ENCODE measurements around the gene HABP2. TPM values are rescaled to one million over a fixed set of nuclear protein-coding genes. Genes with fewer than 3 reads are reported as not detected.

The HABP2 gene
- polyA plus RNA-seq, 3 donors, result 0.09 to 5.2 TPM; not detected in 1

DNA sequence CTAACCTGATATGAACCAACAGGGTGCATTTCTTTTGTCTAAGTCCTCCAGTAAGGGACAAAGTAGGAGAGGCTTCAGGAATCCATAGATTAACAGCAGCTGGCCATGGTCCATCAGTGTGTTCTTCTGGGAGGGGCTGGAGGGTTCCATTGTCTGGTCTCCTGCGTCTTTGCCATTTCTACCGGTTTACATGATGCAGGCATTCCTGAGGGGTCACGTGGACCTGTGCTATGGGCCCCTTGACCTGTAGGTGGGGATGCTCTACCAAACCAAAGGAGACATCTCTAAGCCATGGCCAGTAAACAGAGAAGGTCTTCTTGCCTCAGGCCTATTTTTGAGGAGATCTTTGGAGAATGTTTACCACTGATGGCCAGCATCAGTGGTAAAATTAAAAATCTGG lies 28.7 kb upstream of the HABP2 start:
- no peak overlapping the region for H3K27ac ChIP-seq (ENCODE audit: low read depth, low read length)
- 51 to 75% (median 74%) methylated on average over 3 of the region's 3 CpGs for WGBS, 3 donors

DNA sequence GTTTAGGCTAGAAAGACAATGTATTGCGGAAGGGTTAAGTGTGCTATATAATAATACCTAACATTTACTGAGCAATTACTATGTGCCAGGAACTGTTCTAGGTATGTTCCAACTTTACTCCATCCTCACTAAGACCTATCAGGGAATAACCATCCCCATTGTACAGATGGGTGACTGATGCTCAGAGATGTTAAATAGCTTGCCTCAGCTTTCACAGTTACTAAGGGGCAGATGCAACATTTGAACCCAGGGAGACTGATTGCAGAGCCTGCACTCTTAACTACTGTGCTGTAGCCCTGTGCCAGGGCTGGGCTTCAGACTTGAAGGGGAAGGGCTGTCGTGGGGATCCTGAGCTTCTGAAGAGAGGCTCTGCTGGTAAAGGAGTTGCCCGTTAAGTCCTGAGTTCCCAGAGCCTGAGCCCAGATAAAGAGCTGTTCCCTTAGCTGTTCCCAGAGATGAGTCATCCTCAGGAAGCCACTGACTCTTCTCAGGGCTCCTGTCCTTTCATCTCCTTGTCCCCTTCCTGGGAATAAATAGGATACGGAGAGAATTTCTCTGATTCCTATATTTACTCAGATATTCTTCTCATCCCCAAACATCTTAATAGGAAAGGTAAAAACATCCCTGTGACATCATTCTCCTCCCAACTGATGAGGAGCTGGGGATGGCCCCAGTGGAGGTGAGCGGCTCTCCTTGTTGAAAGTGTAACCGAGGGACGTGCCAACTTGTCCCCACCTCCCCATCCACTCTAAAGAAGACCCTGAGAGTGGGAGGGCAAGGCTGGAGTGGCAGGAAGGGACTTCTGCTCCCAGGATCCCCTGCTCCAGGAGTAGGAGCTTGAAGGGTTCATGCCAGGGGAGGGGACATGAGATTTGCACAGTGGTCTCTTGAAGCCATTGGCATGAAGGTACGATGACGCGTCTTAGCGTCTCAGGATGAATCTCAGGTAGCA lies 28.0 kb upstream of the HABP2 start:
- no peak overlapping the region for H3K27ac ChIP-seq (ENCODE audit: low read depth, low read length)
- 83 to 92% (median 85%) methylated on average over 11 of the region's 11 CpGs for WGBS, 3 donors

DNA sequence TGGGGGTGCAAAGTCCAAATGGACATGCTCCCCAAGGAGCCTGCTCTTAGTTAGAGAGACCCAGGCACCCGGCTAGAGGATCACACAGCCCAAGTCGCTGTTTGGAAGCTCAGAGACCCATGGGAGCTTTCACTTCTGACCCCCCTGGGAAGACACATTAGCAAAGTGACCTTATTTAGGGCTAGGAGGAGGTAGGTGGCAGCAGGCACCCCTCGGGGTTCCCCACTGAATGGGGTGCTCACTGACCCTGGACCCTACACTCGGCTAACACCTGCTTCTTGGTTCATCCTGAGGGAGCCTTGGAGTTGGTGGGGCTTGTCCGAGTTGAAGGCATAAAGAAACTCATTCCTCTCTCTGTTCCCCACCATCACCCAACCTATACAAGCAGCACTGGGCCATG lies 27.1 kb upstream of the HABP2 start:
- 90% methylated on average over 5 of the region's 5 CpGs for WGBS, 3 donors
- no peak overlapping the region for H3K27ac ChIP-seq (ENCODE audit: low read depth, low read length)

DNA sequence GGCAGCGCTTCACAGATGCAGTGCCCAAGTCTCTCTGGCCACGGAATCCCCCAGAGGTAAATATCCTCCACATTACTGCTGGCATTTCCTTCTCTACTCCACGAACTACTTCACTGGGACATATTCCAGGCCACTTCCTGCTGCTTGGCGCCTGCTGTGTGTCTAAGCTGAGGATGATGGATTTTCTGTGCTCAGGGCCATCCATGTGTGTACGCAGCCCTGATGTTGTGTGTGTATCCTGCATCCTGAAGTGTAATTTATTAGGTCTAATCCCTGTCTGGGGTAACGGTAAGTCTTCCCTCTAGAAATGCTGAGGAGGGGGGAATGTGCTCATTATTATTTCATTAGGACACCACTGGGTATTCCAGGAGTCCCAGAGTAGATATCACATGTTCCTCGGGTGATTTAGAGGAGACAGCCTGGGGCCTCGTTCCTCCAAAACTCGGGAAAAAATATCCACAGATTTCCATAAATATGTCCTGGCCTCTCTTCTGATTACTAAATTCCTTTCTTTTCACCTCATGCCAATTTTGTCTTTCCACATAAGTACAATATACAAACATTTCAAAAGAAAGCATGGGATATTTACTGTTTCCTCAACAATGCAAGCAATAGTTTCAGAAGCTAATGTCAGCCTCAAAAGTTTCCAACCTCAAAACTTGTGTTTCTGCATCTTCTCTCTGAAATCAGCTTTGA lies 25.5 kb upstream of the HABP2 start:
- WGBS, 3 donors, result 37 to 65% (median 44%) methylated on average over 9 of the region's 9 CpGs

DNA sequence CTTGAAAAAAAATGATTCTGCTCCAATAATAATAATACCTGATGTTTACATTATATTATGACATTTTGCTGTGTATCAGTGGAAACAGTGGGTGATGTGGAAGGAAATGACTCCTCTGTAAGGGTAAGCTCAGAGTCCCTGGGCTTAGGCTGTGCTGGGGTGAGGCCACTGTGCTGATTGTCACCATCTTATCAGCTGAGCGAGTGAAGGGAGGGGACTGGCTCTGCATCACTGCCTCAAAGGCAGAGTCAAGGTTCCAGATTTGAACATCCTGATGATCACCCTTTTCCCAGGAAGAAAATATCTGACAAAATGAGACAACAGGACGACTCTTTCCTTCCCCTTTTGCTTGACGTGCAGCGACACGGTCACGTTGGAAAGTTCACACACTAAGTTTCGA lies 24.0 kb upstream of the HABP2 start:
- WGBS, 3 donors, result 70 to 90% (median 84%) methylated on average over 7 of the region's 7 CpGs
- H3K27ac ChIP-seq (ENCODE audit: low read depth, low read length), result no peak overlapping the region

More for the DNA sequence above, 25.5 kb upstream of the HABP2 start:
- no peak overlapping the region for H3K27ac ChIP-seq (ENCODE audit: low read depth, low read length)

DNA sequence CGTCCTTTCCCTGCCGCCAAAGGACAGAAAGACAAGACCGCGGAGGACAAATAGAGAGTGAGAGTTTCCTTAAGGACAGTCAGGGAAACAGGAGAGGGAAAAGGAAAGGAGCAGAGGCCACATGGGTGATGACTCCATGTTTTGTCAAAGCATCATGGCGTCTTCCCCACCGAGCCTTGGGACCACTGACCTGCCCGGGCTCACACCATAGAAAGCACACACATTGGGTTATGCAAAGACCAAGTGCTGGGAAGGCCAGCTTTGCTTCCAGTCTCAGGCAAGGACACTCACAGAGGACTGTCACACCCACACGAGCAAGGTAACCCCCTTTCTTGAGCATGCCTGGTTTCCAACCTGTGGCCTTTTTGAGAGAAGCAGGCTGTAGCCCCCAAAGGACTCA lies 23.3 kb upstream of the HABP2 start:
- 91 to 93% (median 92%) methylated on average over 8 of the region's 8 CpGs for WGBS, 3 donors
- no peak overlapping the region for H3K27ac ChIP-seq (ENCODE audit: low read depth, low read length)

DNA sequence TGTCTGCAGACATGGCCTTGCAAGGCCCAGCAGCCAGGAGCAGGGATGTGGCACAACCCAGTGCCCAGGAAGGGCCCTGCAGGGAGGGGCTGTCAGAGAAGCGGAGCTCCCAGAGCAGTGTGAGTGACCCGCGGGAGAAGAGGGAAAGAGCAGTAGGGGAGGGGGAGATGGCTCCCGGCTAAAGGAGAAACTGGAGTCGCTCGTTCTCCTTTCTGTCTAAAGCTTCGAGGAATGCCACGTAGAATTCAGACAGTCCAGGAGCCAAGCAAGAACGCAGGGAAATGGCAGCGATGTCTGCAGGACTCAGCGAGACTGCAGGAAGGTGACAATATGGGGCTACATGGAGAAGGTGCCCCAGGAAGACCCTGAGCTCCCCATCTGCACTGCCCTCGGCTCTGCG lies 22.4 kb upstream of the HABP2 start:
- 84 to 91% (median 84%) methylated on average over 13 of the region's 13 CpGs for WGBS, 3 donors
- H3K27ac ChIP-seq (ENCODE audit: low read depth, low read length), result no peak overlapping the region

DNA sequence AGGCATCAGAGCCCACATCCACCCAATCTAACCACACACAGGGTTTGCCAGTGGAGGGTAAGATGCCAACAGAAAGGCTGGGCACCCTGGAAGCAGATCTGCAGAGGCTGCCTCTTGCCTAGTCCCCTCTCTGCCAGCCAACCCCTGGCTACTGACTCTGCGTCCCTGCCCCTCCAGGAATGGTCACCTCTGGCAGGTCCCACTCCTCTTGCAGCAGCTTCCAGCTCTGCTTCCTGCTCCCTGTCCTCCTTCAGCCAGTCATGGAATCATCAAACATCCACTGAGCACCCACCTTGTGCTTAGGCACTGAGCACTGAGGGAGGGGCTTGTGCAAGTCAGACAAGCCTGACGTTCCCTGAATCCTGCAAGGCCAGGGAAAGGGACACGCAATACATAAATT lies 20.1 kb upstream of the HABP2 start:
- H3K27ac ChIP-seq (ENCODE audit: low read depth, low read length), result no peak overlapping the region
- 83 to 92% (median 90%) methylated on average over 3 of the region's 3 CpGs for WGBS, 3 donors

DNA sequence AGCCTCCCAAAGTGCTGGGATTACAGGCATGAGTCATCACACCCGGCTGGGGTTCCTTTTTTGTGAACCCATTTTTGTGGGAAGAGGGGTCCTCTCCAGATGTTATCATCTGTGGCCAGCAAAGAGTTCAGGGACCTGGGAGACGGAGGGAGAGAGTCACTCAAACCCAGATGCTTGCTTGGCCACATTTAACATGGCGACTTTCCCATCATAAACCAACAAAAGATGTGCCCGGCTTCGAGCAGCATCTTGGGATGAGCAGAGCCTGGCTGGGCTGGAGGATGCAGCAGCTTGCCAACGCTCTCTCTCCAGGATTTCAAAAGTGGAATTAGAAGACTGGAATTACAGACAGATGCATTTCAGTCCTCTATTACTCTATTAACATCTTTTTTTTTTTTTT lies 19.1 kb upstream of the HABP2 start:
- H3K27ac ChIP-seq (ENCODE audit: low read depth, low read length), result no peak overlapping the region
- WGBS, 3 donors, result 74 to 92% (median 83%) methylated on average over 6 of the region's 6 CpGs

DNA sequence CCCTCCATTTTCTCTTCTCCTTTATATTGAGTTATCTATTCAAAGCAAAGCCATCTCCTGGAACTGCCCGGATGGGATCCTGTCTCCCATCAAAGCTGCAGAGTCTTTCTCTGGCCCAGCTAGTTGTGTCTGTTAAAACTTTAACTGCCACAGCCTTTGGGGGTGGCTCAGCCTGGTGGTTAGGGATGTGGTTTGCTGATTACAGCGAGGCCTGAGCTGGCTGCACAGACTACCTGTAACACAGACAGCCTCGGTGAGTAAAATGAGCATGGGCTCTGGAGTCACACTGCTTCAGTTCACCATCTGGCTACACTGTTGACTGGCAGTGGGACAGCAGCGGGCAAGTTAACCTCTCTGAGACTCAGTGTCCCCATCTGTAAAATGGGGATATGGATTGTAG lies 18.4 kb upstream of the HABP2 start:
- 76 to 85% (median 79%) methylated on average over 4 of the region's 4 CpGs for WGBS, 3 donors

DNA sequence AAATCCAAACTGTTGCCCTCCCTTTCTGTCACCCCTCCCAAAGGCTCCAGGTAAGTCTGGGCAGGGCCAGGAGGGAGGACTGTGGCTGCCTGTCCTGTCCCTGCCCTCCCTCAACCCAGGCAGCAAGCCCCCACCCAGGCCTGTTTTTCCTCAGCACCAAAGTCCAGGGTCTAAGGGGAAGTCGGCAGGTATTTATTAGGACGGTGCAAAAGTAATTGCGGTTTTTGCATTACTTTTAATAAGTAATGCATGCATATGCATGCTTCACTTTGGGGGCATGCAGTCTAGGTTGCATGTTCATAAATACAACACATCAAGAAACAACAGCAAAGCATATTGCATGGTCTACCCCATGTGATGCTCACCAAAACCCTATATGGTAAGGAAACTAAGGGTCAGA lies 15.2 kb upstream of the HABP2 start:
- H3K27ac ChIP-seq (ENCODE audit: low read depth, low read length), result no peak overlapping the region
- WGBS, 3 donors, result 83 to 85% (median 85%) methylated on average over 3 of the region's 3 CpGs

More for the DNA sequence above, 18.4 kb upstream of the HABP2 start:
- H3K27ac ChIP-seq (ENCODE audit: low read depth, low read length), result no peak overlapping the region

DNA sequence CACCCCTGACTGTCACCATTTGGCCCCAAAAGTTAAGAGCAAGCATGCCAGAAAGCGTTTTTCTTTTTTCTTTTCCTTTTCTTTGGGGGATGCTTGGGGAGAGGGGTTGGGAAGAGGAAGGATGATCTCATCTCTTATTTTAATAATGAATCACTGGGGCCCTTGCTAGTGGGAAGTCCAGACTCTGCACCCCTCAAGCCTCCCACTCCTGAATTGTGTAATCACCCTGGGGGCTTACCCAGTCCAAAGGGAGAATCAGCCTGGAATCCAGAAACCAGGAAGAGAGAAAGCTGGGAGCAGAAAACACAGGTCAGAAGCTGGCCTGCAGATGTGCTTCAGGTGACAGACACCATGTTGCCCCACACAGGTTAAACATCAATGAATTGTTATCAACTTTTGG lies 14.7 kb upstream of the HABP2 start:
- H3K27ac ChIP-seq (ENCODE audit: low read depth, low read length), result no peak overlapping the region
- WGBS, 3 donors, result 67 to 85% (median 82%) methylated on average over 1 of the region's 1 CpG

DNA sequence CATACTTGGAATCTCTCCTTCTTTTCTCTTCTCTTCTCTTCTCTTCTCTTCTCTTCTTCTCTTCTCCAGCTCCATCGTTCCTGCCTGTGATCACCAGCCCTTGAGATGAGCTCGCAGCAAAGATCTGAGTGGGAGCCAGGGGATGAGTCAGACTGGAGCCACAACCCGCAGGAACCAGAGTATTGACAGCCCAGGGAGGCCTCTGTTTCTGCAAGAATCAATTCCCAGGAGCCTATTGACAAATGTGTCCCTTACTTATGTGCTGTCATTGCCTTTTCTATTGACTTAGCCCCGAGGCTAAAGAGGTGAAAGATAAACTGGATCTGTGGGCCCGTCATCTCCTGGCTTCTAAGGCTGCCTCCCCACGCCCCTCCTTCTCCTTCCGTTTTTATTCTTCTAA lies 13.1 kb upstream of the HABP2 start:
- 65 to 73% (median 67%) methylated on average over 7 of the region's 7 CpGs for whole genome bisulfite sequencing, 3 donors

DNA sequence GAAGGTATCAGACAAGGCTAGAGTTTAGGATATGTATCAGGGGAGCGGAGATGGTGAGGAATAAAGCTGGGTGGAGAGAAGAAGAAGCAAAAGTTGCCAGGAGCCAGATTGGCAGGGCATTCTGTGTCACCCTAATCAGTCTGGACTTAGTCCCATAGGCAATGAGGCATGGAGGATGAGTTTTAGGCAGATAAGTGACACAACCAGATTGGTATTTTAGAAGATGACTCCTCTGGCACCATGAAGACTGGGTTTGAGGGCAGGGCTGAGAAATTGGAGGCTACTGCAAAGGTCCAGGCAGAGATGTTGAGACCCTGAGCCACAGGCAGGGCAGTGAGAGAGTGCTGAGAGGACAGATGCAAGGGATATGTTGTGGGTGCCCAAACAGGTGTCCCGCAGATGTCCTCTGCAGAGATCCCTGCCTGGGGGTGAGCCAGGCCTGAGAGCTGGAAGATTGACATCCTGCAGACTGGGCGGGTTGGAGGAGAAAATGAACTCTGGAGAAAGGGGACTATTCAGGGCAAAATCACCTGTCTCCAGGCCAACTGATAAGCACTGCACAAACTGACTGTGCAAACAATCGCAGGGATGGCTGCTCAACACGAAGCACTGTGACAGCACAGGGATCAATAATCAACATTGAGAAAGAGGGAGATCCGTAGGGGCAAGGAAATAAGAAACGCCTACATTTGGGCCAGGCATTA lies 11.9 kb upstream of the HABP2 start:
- 40 to 93% (median 85%) methylated on average over 7 of the region's 7 CpGs for WGBS, 3 donors

More for the DNA sequence above, 13.1 kb upstream of the HABP2 start:
- H3K27ac ChIP-seq (ENCODE audit: low read depth, low read length), result no peak overlapping the region

DNA sequence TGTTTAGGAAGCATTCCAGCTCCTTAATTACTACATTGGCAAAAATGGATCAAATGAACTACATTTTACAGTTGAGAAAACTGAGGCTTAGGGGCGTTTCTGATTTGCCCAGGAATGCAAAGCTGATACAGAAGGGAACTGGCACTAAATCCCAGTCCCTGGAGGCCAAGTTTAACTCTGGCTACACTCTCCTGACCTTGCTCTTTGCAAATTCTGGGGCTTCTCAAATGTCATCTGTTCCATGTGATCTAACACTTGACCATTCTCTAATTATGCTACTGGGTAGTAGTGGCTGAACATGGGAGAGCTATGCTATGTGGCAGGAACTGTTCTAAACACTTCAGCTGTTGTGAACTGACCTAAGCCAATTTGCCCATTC lies 11.3 kb upstream of the HABP2 start:
- no peak overlapping the region for H3K27ac ChIP-seq (ENCODE audit: low read depth, low read length)
- WGBS, 3 donors, result 27 to 80% (median 67%) methylated on average over 1 of the region's 1 CpG

More for the DNA sequence above, 11.9 kb upstream of the HABP2 start:
- H3K27ac ChIP-seq (ENCODE audit: low read depth, low read length), result no peak overlapping the region

DNA sequence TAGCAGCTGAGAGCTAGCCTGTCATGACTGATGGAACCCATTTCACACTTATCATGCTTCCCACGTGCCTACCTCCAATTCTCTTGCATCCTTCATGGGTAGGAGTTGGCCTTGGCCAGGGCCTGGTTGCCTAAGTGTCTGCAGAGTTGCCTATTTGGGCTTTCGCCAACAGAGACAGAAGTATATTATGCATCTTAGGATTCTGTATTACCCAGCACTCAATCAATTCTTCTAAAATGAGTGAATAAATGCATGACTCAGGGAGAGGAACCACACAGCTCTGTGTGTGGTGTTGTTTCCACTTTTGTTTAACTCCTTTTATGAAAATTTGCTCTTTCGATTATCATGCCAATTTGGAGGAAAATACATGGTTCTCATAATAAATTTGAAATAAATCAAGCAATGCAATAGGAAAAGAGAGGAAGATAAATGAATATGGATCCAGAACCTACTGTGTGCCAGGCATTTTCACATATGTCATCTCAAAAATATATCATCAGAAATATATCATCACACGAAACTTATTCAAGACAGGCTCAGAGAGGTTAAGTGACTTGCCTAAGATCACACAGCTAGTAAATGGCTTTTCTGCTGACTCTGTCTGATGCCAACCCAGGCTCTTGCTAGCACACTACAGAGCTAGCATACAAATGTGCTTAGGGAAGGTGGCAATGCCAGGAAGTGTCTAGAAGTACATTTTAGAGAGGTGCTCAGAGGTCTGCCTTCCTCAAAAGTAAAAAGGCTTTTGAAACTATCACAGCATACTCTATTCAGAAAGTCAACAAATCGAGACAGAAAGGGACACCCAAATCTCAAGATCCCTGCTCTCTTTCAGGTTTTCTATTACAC lies 9.5 kb upstream of the HABP2 start:
- H3K27ac ChIP-seq (ENCODE audit: low read depth, low read length), result no peak overlapping the region
- WGBS, 3 donors, result 82 to 89% (median 82%) methylated on average over 5 of the region's 5 CpGs

DNA sequence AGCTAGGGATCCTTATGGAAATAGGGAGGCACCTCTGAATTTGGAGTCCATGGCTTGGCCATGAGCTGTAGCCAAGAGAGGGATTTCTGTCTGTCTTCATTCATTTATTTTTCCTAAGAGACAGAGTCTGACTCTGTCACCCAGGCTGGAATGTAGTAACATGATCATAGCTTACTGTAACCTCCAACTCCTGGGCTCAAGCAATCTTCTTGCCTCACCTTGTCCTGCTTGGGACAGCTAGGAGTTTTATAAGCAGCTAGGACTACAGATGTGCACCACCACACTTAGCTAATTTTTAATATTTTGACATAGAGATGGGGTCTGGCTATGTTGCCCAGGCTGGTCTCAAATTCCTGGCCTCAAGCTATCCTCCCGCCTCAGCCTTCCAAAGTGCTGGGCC lies 8.5 kb upstream of the HABP2 start:
- 100% methylated on average over 1 of the region's 1 CpG for WGBS, 3 donors
- no peak overlapping the region for H3K27ac ChIP-seq (ENCODE audit: low read depth, low read length)

DNA sequence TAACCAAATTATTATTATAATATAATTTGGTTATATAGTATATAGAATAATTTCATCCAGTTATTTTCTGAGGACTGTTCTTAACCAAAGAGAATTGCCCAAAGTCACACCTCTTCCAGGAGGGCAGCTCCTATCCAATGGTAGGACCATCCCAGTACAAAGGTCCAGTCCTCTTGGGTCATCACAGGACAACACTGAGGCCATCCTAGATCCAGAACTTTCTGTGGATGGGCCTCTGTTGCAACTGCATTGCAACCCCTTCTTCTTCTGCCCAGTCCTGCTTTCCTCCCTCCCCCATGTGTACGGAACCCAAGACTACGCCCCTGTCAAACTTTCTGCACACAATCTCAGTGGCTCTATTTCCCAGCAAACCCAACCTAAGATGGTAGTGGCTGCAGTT lies 5.4 kb upstream of the HABP2 start:
- 94 to 98% (median 96%) methylated on average over 2 of the region's 2 CpGs for WGBS, 3 donors
- H3K27ac ChIP-seq (ENCODE audit: low read depth, low read length), result no peak overlapping the region
